Measurements from ENCODE around the gene RFPL1.
"Not testable (repeated sequence)": the region's sequence is repeated elsewhere in the genome, so short reads cannot be mapped to it uniquely, and the experiment has no call there.

RFPL1 gene

GRCh38 chr22:29438283-29438682 is at the start of gene RFPL1:
Gene RFPL1, plus strand, starts transcription at chr22:29438583.
- DNase-seq, result not testable (repeated sequence)

- no peak for DNase-seq
Measured at GRCh38 chr22:29388759-29389090, 49.7 kb upstream of the RFPL1 start.

DNA sequence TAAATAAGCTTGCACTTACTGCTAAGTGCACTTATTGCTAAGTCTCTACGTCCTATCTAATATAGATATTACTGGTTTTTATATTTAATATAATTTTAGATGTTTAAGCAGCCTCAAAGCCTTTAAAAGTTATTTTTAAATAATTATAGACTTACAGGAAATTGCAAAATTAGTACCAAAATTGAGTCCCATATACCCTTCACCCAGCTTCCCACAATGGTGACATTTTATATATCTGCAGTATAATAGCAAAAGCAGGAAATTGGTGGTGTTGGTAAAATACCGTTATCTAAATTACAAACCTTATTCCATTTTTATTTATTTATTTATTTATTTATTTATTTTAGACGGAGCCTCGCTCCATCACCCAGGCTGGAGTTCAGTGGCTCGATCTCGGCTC is 48.1 kb upstream of the RFPL1 start:
- DNase-seq, result no peak

DNA sequence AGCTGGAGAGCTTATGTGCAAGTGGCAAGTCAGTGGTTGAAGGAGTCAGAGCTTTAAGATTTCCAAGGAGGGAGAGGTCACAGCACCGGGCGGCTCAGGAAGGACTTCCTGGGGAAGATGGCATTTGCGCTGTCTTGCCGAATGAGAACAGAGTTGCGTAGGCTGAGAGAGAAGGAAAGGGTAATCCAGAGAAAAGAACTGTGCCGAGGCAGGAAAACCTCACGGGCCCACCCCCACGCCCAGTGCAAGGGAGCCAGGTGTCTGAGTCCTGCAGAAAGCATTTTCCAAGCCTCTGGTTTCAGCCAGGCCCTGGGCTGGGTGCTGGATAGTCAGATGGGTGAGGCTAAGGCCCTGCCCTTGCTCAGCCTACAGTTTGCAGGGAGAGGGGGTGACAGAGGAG is 46.8 kb upstream of the RFPL1 start:
- DNase-seq, result no peak

GRCh38 chr22:29393019-29393608 is 45.3 kb upstream of the RFPL1 start:
- DNase-seq, result no peak

GRCh38 chr22:29394931-29395581 is 43.3 kb upstream of the RFPL1 start:
- peak; percentile 70 for DNase-seq

DNA sequence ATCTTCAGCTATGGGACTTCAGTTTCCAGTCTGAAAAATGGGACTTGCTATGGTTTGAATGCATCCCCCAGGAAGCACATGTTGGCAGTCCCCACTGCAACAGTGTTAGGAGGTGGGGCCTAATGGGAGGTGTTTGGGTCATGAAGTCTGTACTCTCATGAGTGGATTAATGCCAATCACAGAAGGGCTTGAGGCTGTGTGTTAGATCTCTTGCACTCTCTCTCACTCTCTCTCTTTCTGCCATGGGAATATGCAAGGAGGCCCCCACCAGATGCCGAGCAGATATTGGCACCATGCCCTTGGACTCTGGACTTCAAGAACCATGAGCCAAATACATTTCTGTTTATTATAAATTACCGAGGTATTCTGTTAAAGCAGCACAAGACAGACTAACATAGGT is 42.3 kb upstream of the RFPL1 start:
- DNase-seq, result no peak

DNA sequence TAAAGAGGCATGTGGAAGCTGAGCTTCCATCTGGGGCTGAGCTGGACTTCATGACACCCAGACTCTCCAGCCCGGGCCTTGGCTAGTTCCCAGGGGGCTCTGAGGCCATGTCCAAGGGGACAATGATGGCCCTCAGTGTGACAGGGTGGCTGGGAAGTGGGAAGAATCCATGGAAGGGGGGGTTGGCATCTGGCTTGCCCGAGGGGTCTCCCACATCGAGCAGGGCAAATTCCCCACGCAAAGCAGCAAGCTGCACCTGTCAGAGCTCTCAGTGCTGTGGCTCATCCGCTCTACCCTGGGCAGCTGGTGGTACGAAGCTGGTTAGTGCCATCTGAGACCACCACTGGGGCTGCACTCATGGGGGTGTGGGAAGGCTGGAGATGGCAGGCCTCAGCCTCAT is 40.6 kb upstream of the RFPL1 start:
- DNase-seq, result no peak

GRCh38 chr22:29400576-29400975 is 37.8 kb upstream of the RFPL1 start:
- DNase-seq, result no peak

- DNase-seq, result not testable (repeated sequence)
Measured at GRCh38 chr22:29401538-29401937, 36.8 kb upstream of the RFPL1 start.

GRCh38 chr22:29408940-29409339 is 29.4 kb upstream of the RFPL1 start:
- DNase-seq, result no peak

DNA sequence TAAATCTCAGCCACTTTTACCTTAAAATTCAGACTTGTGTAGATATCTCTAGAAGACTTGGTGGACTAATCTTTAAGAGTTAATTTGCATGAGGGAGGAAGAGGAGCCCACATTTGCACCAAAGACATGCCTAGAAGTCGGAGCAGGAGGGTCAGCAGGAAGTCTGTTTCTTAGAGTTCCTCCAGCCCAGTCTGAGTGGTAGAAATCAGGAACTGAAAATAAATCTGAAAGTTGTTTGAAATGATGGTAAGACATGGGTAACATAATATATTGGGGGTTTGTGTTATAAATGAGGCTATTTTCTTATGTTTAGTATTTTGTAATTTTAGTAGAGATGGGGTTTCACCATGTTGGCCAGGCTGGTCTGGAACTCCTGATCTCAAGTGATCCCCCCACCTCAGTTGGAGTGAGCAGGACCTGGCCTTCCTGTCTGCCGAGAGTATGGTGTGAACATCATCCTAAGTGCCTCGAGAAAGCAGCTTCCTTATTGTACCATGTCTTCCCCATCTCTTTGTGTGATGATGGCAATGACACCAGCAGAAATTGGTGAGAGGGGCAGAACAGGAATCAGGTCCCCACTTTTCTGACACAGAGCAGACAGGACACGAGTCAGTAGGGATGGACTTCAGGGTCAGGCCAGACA is 26.7 kb upstream of the RFPL1 start:
- DNase-seq, result not testable (repeated sequence)

GRCh38 chr22:29412772-29413171 is 25.6 kb upstream of the RFPL1 start:
- not testable (repeated sequence) for DNase-seq

GRCh38 chr22:29414951-29415591 is 23.3 kb upstream of the RFPL1 start:
- not testable (repeated sequence) for DNase-seq

- not testable (repeated sequence) for DNase-seq
Measured at GRCh38 chr22:29418704-29419103, 19.7 kb upstream of the RFPL1 start.

DNA sequence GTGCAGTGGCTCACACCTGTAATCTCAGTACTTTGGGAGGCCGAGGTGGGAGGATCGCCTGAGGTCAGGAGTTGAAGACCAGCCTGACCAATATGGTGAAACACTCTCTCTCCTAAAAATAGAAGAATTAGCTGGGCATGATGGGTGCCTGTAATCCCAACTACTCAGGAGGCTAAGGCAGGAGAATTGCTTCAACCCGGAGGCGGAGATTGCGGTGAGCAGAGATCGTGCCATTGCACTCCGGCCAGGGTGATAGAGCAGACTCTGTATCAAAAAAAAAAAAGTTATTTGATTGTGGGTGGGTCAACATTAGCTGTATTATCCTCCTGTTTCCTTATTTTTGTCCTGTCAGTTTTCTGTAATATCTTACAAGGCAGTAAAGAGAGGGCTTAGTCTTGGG is 11.9 kb upstream of the RFPL1 start:
- no peak for DNase-seq

GRCh38 chr22:29427176-29427760 is 11.1 kb upstream of the RFPL1 start:
- DNase-seq, result no peak

DNA sequence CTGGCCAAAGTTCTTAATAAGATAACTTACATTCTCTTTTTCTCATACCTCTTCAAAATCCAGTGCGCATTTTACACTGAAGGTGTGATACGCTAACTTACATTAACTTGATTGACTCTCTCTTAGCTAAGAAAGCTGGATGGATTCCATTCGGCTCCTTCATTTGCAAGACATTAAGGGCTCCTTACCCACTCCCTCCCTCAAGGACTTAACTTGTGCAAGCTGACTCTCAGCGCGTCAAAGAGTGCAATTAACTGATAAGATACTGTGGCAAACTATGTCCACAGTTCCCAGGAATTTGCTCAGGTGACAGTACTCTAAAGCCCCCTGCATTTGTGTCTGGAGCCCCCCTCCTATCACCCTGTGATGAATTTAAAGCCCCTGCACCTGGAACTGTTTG is 6.4 kb upstream of the RFPL1 start:
- no peak for DNase-seq

DNA sequence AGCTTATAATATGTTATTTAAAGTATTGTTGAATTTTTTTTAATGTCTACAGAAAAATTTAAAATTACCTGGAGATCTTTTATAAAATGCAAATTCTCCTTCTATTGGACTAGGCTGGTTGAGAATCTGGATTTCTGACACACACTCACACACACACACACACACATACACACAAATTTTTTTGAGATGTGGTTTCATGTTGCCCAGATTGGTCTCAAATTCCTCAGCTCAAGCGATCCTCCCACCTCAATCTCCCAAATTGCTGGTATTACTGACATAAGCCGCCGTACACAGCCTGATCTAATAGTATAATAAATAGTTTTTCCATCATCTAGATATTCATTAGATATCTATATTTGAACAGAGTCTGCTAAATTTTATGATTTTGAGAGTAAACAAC is 4.5 kb upstream of the RFPL1 start:
- no peak for DNase-seq

DNA sequence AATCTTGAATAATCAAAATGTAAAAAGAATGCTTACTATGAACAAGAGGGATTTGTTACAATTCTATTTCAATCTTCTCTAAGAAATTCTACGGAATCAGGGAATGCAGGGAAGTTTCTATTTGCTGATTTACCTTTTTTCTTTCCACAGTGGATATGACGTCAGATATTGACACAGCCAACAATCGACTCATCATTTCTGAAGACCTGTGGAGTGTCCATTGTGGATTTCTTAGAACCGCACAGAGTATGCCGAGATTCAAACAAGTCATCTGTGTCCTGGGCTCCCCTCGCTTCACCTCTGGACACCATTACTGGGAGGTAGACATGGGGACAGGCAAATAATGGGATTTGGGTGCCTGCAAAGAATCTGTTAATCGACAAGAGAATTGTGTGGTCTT is 4.1 kb upstream of the RFPL1 start:
- no peak for DNase-seq

- DNase-seq, result no peak
Measured at GRCh38 chr22:29435236-29436136, 2.9 kb upstream of the RFPL1 start.

- DNase-seq, result no peak
Measured at GRCh38 chr22:29442976-29443375, 4.6 kb downstream of the RFPL1 start.

DNA sequence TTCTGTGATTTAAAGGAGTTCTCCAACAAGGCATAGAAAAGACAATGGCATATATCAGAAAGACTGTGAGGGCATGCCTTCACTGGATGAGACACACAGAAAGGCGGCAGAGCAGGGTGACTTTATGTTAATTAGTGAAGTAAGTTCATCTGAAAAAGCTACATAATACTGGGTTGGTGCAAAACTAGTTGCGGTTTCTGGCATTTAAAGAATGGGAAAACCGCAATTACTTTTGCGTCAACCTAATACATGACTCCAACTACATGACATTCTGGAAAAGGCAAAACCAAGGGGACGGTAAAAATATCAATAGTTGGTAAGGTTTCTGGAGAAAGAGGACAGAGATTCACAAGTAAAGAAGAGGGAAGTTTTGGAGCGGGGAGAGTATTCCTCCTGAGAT is 5.1 kb downstream of the RFPL1 start:
- no peak for DNase-seq

All from DMS153 (cell line).